ENCODE results near the gene CCDC124.

Gene CCDC124

GRCh38 chr19:17966550-17967256 is 33.9 kb downstream of the CCDC124 start, which contains the start of gene KCNN1:
TSS of gene KCNN1 (plus strand) at chr19:17967107. CDS start at chr19:17973889, 6,782 bp downstream.
- TF ChIP-seq CREB1 (IDR thresholded peaks at IDR 0.05; ENCODE audit: low read depth) (no peak), EGR1 (IDR thresholded peaks at IDR 0.05) (no peak), EP300 (IDR thresholded peaks at IDR 0.05; ENCODE audit: borderline replicate concordance) (no peak), ZBTB7A (IDR thresholded peaks at IDR 0.05; ENCODE audit: low read depth) (peak; percentile 81; the same call in 1 of the 2 replicates), TAF1 (IDR thresholded peaks at IDR 0.05; ENCODE audit: low read depth) (no peak), CEBPB (IDR thresholded peaks at IDR 0.05) (no peak)

DNA sequence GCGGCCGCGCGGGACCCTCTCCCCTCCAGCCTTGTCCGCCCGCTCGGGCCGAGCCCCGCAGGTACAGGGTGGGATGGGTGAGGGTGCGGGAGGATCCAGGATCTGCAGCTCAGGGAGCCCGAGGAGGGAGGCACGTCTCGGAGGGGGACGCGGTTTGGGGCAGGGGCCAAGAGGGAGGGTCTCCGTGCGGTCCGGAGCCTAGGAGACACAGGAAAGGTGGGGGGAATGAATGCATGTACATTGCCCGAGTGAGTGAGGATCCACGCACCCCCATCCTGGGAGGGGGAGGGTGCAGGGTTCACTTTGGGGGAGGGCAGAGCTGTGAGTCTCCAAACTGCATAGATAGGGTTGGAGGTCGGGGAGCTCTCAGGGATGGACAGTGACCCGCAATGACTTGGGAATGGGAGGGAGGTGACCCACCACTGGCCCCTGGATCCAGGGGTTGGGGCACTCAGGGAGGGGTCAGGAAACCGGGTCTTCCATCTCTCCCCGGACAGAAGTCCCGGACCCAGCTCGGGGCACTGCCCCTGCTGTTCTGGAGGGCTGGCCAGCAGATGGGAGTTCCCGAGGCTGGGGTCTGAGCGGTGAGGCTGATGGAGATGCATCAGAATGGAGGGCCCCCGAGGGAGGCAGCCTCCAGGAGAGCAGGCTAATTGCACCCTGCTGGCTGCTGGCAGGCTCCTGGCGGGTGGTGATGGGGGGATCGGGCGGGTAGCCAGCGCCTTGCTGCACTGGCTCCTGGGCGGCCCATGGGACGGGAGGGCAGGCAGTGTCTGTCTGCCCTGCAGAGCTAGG is 34.6 kb downstream of the CCDC124 start:
- 0 out of 2 replicates have a peak, but pooled peaks have one; percentile 10 for TF ChIP-seq ZBTB7A (IDR thresholded peaks at IDR 0.05; ENCODE audit: low read depth)
- TF ChIP-seq FOXM1 (IDR thresholded peaks at IDR 0.05; ENCODE audit: borderline replicate concordance, low read depth) = no peak

- TF ChIP-seq FOXM1 (IDR thresholded peaks at IDR 0.05; ENCODE audit: borderline replicate concordance, low read depth) (no peak), TCF12 (IDR thresholded peaks at IDR 0.05; ENCODE audit: low read depth) (no peak), YY1 (IDR thresholded peaks at IDR 0.05; ENCODE audit: low read depth) (no peak), MAX (IDR thresholded peaks at IDR 0.05) (no peak), USF1 (IDR thresholded peaks at IDR 0.05) (no peak), CEBPB (IDR thresholded peaks at IDR 0.05) (no peak), EGR1 (IDR thresholded peaks at IDR 0.05) (no peak), EP300 (IDR thresholded peaks at IDR 0.05; ENCODE audit: borderline replicate concordance) (no peak)
Measured at GRCh38 chr19:17968362-17968761, 35.5 kb downstream of the CCDC124 start.

- no peak for TF ChIP-seq RAD21 (IDR thresholded peaks at IDR 0.05; ENCODE audit: low read depth)
Measured at GRCh38 chr19:17969096-17969792, 36.4 kb downstream of the CCDC124 start.

DNA sequence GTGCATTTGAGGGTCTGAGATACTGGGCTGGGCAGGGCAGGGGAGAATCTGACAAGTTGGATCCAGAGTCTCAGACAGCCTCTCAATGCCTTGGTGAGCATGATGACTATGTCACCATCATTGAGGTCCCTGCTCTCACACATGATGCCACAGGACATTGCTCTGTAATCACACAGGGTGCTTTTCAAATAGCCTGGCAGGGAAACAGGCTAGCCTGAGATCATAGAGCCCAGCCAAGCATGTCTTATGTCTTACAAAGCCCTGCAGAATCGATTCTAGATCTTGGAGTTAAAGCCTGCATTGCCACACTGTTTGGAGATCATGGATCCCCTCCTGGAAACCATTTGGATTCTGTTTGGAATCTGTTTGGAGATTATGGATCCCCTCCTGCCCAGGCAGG is 39.4 kb downstream of the CCDC124 start:
- no peak for TF ChIP-seq MAX (IDR thresholded peaks at IDR 0.05)
- TF ChIP-seq, protein P1, sequence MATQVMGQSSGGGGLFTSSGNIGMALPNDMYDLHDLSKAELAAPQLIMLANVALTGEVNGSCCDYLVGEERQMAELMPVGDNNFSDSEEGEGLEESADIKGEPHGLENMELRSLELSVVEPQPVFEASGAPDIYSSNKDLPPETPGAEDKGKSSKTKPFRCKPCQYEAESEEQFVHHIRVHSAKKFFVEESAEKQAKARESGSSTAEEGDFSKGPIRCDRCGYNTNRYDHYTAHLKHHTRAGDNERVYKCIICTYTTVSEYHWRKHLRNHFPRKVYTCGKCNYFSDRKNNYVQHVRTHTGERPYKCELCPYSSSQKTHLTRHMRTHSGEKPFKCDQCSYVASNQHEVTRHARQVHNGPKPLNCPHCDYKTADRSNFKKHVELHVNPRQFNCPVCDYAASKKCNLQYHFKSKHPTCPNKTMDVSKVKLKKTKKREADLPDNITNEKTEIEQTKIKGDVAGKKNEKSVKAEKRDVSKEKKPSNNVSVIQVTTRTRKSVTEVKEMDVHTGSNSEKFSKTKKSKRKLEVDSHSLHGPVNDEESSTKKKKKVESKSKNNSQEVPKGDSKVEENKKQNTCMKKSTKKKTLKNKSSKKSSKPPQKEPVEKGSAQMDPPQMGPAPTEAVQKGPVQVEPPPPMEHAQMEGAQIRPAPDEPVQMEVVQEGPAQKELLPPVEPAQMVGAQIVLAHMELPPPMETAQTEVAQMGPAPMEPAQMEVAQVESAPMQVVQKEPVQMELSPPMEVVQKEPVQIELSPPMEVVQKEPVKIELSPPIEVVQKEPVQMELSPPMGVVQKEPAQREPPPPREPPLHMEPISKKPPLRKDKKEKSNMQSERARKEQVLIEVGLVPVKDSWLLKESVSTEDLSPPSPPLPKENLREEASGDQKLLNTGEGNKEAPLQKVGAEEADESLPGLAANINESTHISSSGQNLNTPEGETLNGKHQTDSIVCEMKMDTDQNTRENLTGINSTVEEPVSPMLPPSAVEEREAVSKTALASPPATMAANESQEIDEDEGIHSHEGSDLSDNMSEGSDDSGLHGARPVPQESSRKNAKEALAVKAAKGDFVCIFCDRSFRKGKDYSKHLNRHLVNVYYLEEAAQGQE (IDR thresholded peaks at IDR 0.05; ENCODE audit: low read depth) = no peak
- TF ChIP-seq CREB1 (IDR thresholded peaks at IDR 0.05; ENCODE audit: low read depth) = no peak
- no peak for TF ChIP-seq USF1 (IDR thresholded peaks at IDR 0.05)
- TF ChIP-seq FOXM1 (IDR thresholded peaks at IDR 0.05; ENCODE audit: borderline replicate concordance, low read depth) = no peak
- no peak for TF ChIP-seq TAF1 (IDR thresholded peaks at IDR 0.05; ENCODE audit: low read depth)
- TF ChIP-seq YY1 (IDR thresholded peaks at IDR 0.05; ENCODE audit: low read depth) = no peak
- TF ChIP-seq TCF12 (IDR thresholded peaks at IDR 0.05; ENCODE audit: low read depth) = no peak
- no peak for TF ChIP-seq CEBPB (IDR thresholded peaks at IDR 0.05)
- no peak for TF ChIP-seq NFIC (IDR thresholded peaks at IDR 0.05)

- TF ChIP-seq, protein P1 (IDR thresholded peaks at IDR 0.05; ENCODE audit: low read depth) = no peak
- TF ChIP-seq FOXM1 (IDR thresholded peaks at IDR 0.05; ENCODE audit: borderline replicate concordance, low read depth) (no peak), USF1 (IDR thresholded peaks at IDR 0.05) (no peak), ZBTB7A (IDR thresholded peaks at IDR 0.05; ENCODE audit: low read depth) (no peak), MAX (IDR thresholded peaks at IDR 0.05) (no peak), RAD21 (IDR thresholded peaks at IDR 0.05; ENCODE audit: low read depth) (no peak), NFIC (IDR thresholded peaks at IDR 0.05) (no peak), EGR1 (IDR thresholded peaks at IDR 0.05) (no peak), TCF12 (IDR thresholded peaks at IDR 0.05; ENCODE audit: low read depth) (no peak), CREB1 (IDR thresholded peaks at IDR 0.05; ENCODE audit: low read depth) (no peak), CEBPB (IDR thresholded peaks at IDR 0.05) (no peak), EP300 (IDR thresholded peaks at IDR 0.05; ENCODE audit: borderline replicate concordance) (no peak), TEAD4 (IDR thresholded peaks at IDR 0.05) (no peak), TAF1 (IDR thresholded peaks at IDR 0.05; ENCODE audit: low read depth) (no peak), YY1 (IDR thresholded peaks at IDR 0.05; ENCODE audit: low read depth) (no peak)
Measured at GRCh38 chr19:17973759-17974158, 40.9 kb downstream of the CCDC124 start.
